Measurements from ENCODE around the gene INSR.

The INSR gene

DNA sequence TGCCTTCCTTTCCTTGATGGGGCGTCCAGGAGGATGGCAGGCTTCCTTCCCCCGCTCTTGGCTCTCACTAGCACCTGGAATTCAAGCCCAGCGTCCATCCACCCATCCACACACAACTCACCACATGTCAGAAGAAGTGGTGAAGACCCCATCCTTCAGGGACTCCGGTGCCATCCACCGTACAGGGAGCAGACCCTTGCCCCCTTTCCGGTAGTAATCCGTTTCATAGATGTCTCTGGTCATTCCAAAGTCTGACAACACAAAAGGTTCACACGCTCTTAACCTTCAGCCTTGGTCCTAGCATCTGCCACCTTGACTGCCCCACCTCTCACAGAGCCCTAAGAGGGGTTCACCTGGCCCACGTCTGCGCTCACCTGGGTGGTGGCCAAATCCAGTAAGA lies 173.7 kb downstream of the INSR start:
- no peak for TF ChIP-seq POLR2AphosphoS5 (IDR thresholded peaks at IDR 0.05; ENCODE audit: low read depth)
- TF ChIP-seq, protein P1, sequence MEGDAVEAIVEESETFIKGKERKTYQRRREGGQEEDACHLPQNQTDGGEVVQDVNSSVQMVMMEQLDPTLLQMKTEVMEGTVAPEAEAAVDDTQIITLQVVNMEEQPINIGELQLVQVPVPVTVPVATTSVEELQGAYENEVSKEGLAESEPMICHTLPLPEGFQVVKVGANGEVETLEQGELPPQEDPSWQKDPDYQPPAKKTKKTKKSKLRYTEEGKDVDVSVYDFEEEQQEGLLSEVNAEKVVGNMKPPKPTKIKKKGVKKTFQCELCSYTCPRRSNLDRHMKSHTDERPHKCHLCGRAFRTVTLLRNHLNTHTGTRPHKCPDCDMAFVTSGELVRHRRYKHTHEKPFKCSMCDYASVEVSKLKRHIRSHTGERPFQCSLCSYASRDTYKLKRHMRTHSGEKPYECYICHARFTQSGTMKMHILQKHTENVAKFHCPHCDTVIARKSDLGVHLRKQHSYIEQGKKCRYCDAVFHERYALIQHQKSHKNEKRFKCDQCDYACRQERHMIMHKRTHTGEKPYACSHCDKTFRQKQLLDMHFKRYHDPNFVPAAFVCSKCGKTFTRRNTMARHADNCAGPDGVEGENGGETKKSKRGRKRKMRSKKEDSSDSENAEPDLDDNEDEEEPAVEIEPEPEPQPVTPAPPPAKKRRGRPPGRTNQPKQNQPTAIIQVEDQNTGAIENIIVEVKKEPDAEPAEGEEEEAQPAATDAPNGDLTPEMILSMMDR (IDR thresholded peaks at IDR 0.05; ENCODE audit: insufficient read depth, low read length), result no peak
- TF ChIP-seq, protein P2, sequence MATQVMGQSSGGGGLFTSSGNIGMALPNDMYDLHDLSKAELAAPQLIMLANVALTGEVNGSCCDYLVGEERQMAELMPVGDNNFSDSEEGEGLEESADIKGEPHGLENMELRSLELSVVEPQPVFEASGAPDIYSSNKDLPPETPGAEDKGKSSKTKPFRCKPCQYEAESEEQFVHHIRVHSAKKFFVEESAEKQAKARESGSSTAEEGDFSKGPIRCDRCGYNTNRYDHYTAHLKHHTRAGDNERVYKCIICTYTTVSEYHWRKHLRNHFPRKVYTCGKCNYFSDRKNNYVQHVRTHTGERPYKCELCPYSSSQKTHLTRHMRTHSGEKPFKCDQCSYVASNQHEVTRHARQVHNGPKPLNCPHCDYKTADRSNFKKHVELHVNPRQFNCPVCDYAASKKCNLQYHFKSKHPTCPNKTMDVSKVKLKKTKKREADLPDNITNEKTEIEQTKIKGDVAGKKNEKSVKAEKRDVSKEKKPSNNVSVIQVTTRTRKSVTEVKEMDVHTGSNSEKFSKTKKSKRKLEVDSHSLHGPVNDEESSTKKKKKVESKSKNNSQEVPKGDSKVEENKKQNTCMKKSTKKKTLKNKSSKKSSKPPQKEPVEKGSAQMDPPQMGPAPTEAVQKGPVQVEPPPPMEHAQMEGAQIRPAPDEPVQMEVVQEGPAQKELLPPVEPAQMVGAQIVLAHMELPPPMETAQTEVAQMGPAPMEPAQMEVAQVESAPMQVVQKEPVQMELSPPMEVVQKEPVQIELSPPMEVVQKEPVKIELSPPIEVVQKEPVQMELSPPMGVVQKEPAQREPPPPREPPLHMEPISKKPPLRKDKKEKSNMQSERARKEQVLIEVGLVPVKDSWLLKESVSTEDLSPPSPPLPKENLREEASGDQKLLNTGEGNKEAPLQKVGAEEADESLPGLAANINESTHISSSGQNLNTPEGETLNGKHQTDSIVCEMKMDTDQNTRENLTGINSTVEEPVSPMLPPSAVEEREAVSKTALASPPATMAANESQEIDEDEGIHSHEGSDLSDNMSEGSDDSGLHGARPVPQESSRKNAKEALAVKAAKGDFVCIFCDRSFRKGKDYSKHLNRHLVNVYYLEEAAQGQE (IDR thresholded peaks at IDR 0.05; ENCODE audit: insufficient replicate concordance, low read depth), result no peak
- TF ChIP-seq GABPA (IDR thresholded peaks at IDR 0.05; ENCODE audit: low read depth), result no peak
- TF ChIP-seq SPI1 (IDR thresholded peaks at IDR 0.05; ENCODE audit: borderline replicate concordance, low read depth), result no peak
- H3K4me3 ChIP-seq (replicated peaks; ENCODE audit: insufficient read depth, low read length), result no peak overlapping the region
- H3K27me3 ChIP-seq (ENCODE audit: insufficient read depth, poor library complexity, severe bottlenecking), result no peaks in the 10 kb centered on the region
- H3K27ac ChIP-seq (replicated peaks), result no peak overlapping the region
- no peak for DNase-seq (ENCODE audit: low read depth in 1 of 2, low spot score in 1 of 2)

DNA sequence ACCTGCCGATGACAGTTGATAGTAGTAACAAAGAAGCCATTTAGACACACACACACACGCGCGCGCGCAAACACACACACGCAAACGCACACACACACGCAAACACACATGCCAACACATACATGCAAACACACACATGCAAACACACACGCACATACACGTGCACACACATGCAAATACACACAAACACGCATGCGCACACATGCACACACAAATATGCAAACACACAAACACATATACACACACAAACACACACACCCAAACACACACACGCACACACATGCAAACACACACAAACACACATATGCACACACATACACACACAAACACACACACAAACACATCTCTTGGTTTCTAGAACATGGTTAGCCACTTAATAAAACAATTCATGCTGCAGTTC lies 174.6 kb downstream of the INSR start:
- no peaks in the 10 kb centered on the region for H3K27me3 ChIP-seq (ENCODE audit: insufficient read depth, poor library complexity, severe bottlenecking)
- H3K4me3 ChIP-seq (replicated peaks; ENCODE audit: insufficient read depth, low read length), result no peak overlapping the region
- no peak overlapping the region for H3K27ac ChIP-seq (replicated peaks)
- TF ChIP-seq SPI1 (IDR thresholded peaks at IDR 0.05; ENCODE audit: borderline replicate concordance, low read depth) (no peak), GABPA (IDR thresholded peaks at IDR 0.05; ENCODE audit: low read depth) (no peak)
- DNase-seq (ENCODE audit: low read depth in 1 of 2, low spot score in 1 of 2), result no peak

DNA sequence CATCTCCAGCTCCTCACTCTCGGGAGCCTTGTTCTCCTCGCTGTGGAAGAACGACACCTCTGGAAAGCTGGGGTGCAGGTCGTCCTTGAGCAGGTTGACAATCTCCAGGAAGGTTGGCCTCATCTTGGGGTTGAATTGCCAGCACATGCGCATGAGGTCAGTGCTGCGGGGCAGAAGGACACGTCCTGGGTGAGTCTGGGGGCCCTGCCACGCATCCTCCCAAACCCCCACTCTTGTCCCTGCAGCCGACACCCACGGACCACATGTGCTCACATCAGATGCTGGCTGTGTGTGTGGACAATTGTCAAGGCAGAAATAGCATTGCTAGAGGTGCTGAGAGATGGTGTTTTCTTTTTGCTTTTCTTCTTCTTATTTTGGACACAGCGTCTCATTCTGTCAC lies 177.0 kb downstream of the INSR start:
- H3K4me3 ChIP-seq (replicated peaks; ENCODE audit: insufficient read depth, low read length), result no peak overlapping the region
- H3K27ac ChIP-seq (replicated peaks), result no peak overlapping the region
- DNase-seq (ENCODE audit: low read depth in 1 of 2, low spot score in 1 of 2), result no peak
- TF ChIP-seq POLR2AphosphoS5 (IDR thresholded peaks at IDR 0.05; ENCODE audit: low read depth), result no peak
- TF ChIP-seq GABPA (IDR thresholded peaks at IDR 0.05; ENCODE audit: low read depth), result no peak
- TF ChIP-seq, protein P2 (IDR thresholded peaks at IDR 0.05; ENCODE audit: insufficient replicate concordance, low read depth), result no peak
- no peak for TF ChIP-seq SPI1 (IDR thresholded peaks at IDR 0.05; ENCODE audit: borderline replicate concordance, low read depth)
- TF ChIP-seq, protein P1 (IDR thresholded peaks at IDR 0.05; ENCODE audit: insufficient read depth, low read length), result no peak
- H3K27me3 ChIP-seq (ENCODE audit: insufficient read depth, poor library complexity, severe bottlenecking), result no peaks in the 10 kb centered on the region

DNA sequence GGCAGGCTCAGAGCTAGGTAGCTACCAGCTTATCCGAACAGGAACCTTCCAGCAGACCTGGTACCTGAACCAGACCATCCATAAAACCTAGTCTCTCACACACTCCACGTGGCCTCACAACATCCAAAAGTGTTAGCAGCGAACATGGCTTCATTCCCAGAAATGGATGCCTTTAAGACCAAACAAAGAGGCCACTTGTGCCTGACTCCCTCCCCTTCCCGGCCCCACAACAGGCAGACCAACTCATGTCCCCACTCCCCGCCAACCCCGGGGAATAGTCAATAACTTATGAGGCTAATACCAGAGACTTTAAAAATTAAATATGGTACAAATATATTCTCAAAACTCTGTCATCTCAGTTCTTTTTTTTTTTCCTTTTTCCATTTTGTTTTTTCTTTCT lies 178.5 kb downstream of the INSR start:
- DNase-seq (ENCODE audit: low read depth in 1 of 2, low spot score in 1 of 2), result no peak

More for the DNA sequence above, 178.5 kb downstream of the INSR start:
- Histone ChIP-seq H3K27me3 (ENCODE audit: insufficient read depth, poor library complexity, severe bottlenecking) (no peaks in the 10 kb centered on the region), H3K4me3 (replicated peaks; ENCODE audit: insufficient read depth, low read length) (no peak overlapping the region), H3K27ac (replicated peaks) (no peak overlapping the region)
- TF ChIP-seq, protein P2 (IDR thresholded peaks at IDR 0.05; ENCODE audit: insufficient replicate concordance, low read depth), result no peak
- TF ChIP-seq, protein P1 (IDR thresholded peaks at IDR 0.05; ENCODE audit: insufficient read depth, low read length), result no peak
- TF ChIP-seq POLR2AphosphoS5 (IDR thresholded peaks at IDR 0.05; ENCODE audit: low read depth), result no peak
- TF ChIP-seq GABPA (IDR thresholded peaks at IDR 0.05; ENCODE audit: low read depth), result no peak
- TF ChIP-seq SPI1 (IDR thresholded peaks at IDR 0.05; ENCODE audit: borderline replicate concordance, low read depth), result no peak
